Thyroid gland (tissue), 4 donors: Measurements from ENCODE around the gene APOBR.
"Not testable (repeated sequence)": the region's sequence is repeated elsewhere in the genome, so short reads cannot be mapped to it uniquely, and the experiment has no call there.

ENCODE experiments used
- CTCF ChIP-seq, 6 experiments: fragments of 200-600 bp in 3 of 6; fragments of 450-650 bp in 3 of 6; sonication (generic) in 3 of 6; IDR thresholded peaks; one replicate each; pipeline ENCODE4 v1.5.1; 2016 to 2019; ENCODE audit warnings: antibody characterized with exemption in 6 of 6, mild to moderate bottlenecking in 2 of 6, inconsistent platforms in 1 of 6, moderate library complexity in 1 of 6
- POLR2A ChIP-seq, 2 donors: fragments of 450-650 bp; IDR thresholded peaks; one replicate each; pipeline ENCODE4 v1.6.1; 2017; ENCODE audit warnings: antibody characterized with exemption in 2 of 2, mild to moderate bottlenecking in 2 of 2, moderate library complexity in 1 of 2

- TF ChIP-seq CTCF, POLR2A (IDR thresholded peaks at IDR 0.05): not testable (repeated sequence)
Measured at GRCh38 chr16:28446388-28446787, 48.1 kb upstream of the APOBR start.
